ENCODE results near the gene LRRC41. TPM values are rescaled to one million over a fixed set of nuclear protein-coding genes. Genes with fewer than 3 reads are reported as not detected.
"Not testable (repeated sequence)": the region's sequence is repeated elsewhere in the genome, so short reads cannot be mapped to it uniquely, and the experiment has no call there.

The LRRC41 gene
- total RNA-seq, 4 donors from 2014 or later: 43.4 to 64.3 (median 60.5) TPM

- no peak for DNase-seq
- TF ChIP-seq EP300 (IDR thresholded peaks at IDR 0.05; ENCODE audit: low read depth) (no peak), POLR2A (IDR thresholded peaks at IDR 0.05) (no peak), POLR2AphosphoS5 (IDR thresholded peaks at IDR 0.05) (no peak), CTCF (IDR thresholded peaks at IDR 0.05) (no peak)
- H3K36me3 ChIP-seq: no peaks in the 10 kb centered on the region
- WGBS, 2 donors (ENCODE audit: low coverage in 1 of 2): 82 to 86% methylated on average over 3 of the region's 3 CpGs
- H3K27ac ChIP-seq: no peak overlapping the region
- in situ Hi-C loops (cut with MboI; ENCODE audit: low pct_ligation_motif_present in 1 of 4, low pct_unique_long_range_greater_than_20kb in 1 of 4, low sequenced_read_pairs in 3 of 4) (no loop called here), intact Hi-C loops (cut with DNase I; ENCODE audit: low total_unique reads) (no loop called here)
- H3K27me3 ChIP-seq: no peaks in the 10 kb centered on the region
- no peak overlapping the region for H3K4me3 ChIP-seq
- no peaks in the 10 kb centered on the region for H3K9me3 ChIP-seq
- H3K4me1 ChIP-seq: peaks cover 0 to 10% (median 5%) of the 10 kb centered on the region in 4 donors
Observed at GRCh38 chr1:46335081-46335480, 31.7 kb upstream of the LRRC41 start.

GRCh38 chr1:46334030-46334384 is 30.6 kb upstream of the LRRC41 start:
- TF ChIP-seq CTCF (IDR thresholded peaks at IDR 0.05): no peak
- no peak for TF ChIP-seq EP300 (IDR thresholded peaks at IDR 0.05; ENCODE audit: low read depth)
- no peak for TF ChIP-seq POLR2AphosphoS5 (IDR thresholded peaks at IDR 0.05)
- TF ChIP-seq POLR2A (IDR thresholded peaks at IDR 0.05): no peak

GRCh38 chr1:46333300-46334029 is 30.0 kb upstream of the LRRC41 start:
- Histone ChIP-seq H3K4me1 (no peaks in the 10 kb centered on the region), H3K4me3 (no peak overlapping the region), H3K27ac (no peak overlapping the region), H3K36me3 (no peaks in the 10 kb centered on the region), H3K27me3 (no peaks in the 10 kb centered on the region), H3K9me3 (no peaks in the 10 kb centered on the region)
- in situ Hi-C loops (cut with MboI; ENCODE audit: low pct_ligation_motif_present in 1 of 4, low pct_unique_long_range_greater_than_20kb in 1 of 4, low sequenced_read_pairs in 3 of 4): no loop called here
- intact Hi-C loops (cut with DNase I; ENCODE audit: low total_unique reads): no loop called here
- no peak for DNase-seq
- TF ChIP-seq POLR2A (IDR thresholded peaks at IDR 0.05) (no peak), CTCF (IDR thresholded peaks at IDR 0.05) (peak in 4 of 5 experiments; percentile 10 to 24 (median 20))
- WGBS, 2 donors (ENCODE audit: low coverage in 1 of 2): 71% methylated on average over 9 of the region's 9 CpGs; no CpG with 5 or more reads in 1 of the 2 donors

More at GRCh38 chr1:46334030-46334384, 30.6 kb upstream of the LRRC41 start:
- no peak overlapping the region for H3K27ac ChIP-seq
- no peak for DNase-seq
- in situ Hi-C loops (cut with MboI; ENCODE audit: low pct_ligation_motif_present in 1 of 4, low pct_unique_long_range_greater_than_20kb in 1 of 4, low sequenced_read_pairs in 3 of 4): no loop called here
- WGBS, 2 donors (ENCODE audit: low coverage in 1 of 2): 75 to 82% methylated on average over 1 to 2 of the region's 2 CpGs
- H3K9me3 ChIP-seq: no peaks in the 10 kb centered on the region
- H3K36me3 ChIP-seq: no peaks in the 10 kb centered on the region
- H3K4me3 ChIP-seq: no peak overlapping the region
- intact Hi-C loops (cut with DNase I; ENCODE audit: low total_unique reads): no loop called here
- no peaks in the 10 kb centered on the region for H3K4me1 ChIP-seq
- no peaks in the 10 kb centered on the region for H3K27me3 ChIP-seq

GRCh38 chr1:46331786-46332540 is 28.5 kb upstream of the LRRC41 start:
- DNase-seq; H3K4me1 ChIP-seq; H3K36me3 ChIP-seq; in situ Hi-C loops (cut with MboI; ENCODE audit: low pct_ligation_motif_present in 1 of 4, low pct_unique_long_range_greater_than_20kb in 1 of 4, low sequenced_read_pairs in 3 of 4); intact Hi-C loops (cut with DNase I; ENCODE audit: low total_unique reads); H3K9me3 ChIP-seq; H3K27me3 ChIP-seq; H3K4me3 ChIP-seq: not testable (repeated sequence)
- H3K27ac ChIP-seq: peak overlapping the region in 3 of 4 donors; percentile 18 to 48 (median 21)
- WGBS, 2 donors (ENCODE audit: low coverage in 1 of 2): 71 to 72% methylated on average over 7 to 24 of the region's 24 CpGs

GRCh38 chr1:46330381-46330780 is 27.0 kb upstream of the LRRC41 start:
- in situ Hi-C loops (cut with MboI; ENCODE audit: low pct_ligation_motif_present in 1 of 4, low pct_unique_long_range_greater_than_20kb in 1 of 4, low sequenced_read_pairs in 3 of 4); intact Hi-C loops (cut with DNase I; ENCODE audit: low total_unique reads); H3K27me3 ChIP-seq; H3K9me3 ChIP-seq; DNase-seq; H3K4me1 ChIP-seq; H3K27ac ChIP-seq; H3K36me3 ChIP-seq; H3K4me3 ChIP-seq: not testable (repeated sequence)
- WGBS, 2 donors (ENCODE audit: low coverage in 1 of 2): 85 to 100% methylated on average over 2 of the region's 2 CpGs

- in situ Hi-C loops (cut with MboI; ENCODE audit: low pct_ligation_motif_present in 1 of 4, low pct_unique_long_range_greater_than_20kb in 1 of 4, low sequenced_read_pairs in 3 of 4); H3K36me3 ChIP-seq: not testable (repeated sequence)
- WGBS, 2 donors (ENCODE audit: low coverage in 1 of 2): 67 to 82% methylated on average over 2 to 7 of the region's 7 CpGs
Observed at GRCh38 chr1:46329807-46330206, 26.4 kb upstream of the LRRC41 start.

GRCh38 chr1:46328182-46328581 is 24.8 kb upstream of the LRRC41 start:
- H3K4me3 ChIP-seq; H3K9me3 ChIP-seq; H3K36me3 ChIP-seq; intact Hi-C loops (cut with DNase I; ENCODE audit: low total_unique reads); in situ Hi-C loops (cut with MboI; ENCODE audit: low pct_ligation_motif_present in 1 of 4, low pct_unique_long_range_greater_than_20kb in 1 of 4, low sequenced_read_pairs in 3 of 4); H3K4me1 ChIP-seq; H3K27me3 ChIP-seq; H3K27ac ChIP-seq; DNase-seq: not testable (repeated sequence)
- WGBS, 2 donors (ENCODE audit: low coverage in 1 of 2): 93% methylated on average over 7 of the region's 7 CpGs; no CpG with 5 or more reads in 1 of the 2 donors

More at GRCh38 chr1:46329807-46330206, 26.4 kb upstream of the LRRC41 start:
- DNase-seq; H3K4me3 ChIP-seq; H3K9me3 ChIP-seq; H3K27me3 ChIP-seq; intact Hi-C loops (cut with DNase I; ENCODE audit: low total_unique reads); H3K27ac ChIP-seq; H3K4me1 ChIP-seq: not testable (repeated sequence)

Measured in transverse colon (tissue), 4 donors.